Smooth muscle cell (in vitro differentiated cells): ENCODE results near the gene AP3S2. TPM values are rescaled to one million over a fixed set of nuclear protein-coding genes. Genes with fewer than 3 reads are reported as not detected.

Experiments used
- DNase-seq: peaks from one replicate; lab custom pipeline; 2025; ENCODE audit not compliant: unreplicated experiment; lab: John Stamatoyannopoulos, UW
- H2AFZ ChIP-seq: fragments of 200-600 bp; sonication (generic); 2 replicates; pipeline ENCODE4 v1.6.0; 2016; ENCODE audit warnings: antibody characterized with exemption, low read depth, mild to moderate bottlenecking
- H3F3A ChIP-seq: fragments of 200-600 bp; sonication (generic); 2 replicates; pipeline ENCODE4 v1.6.0; 2017; ENCODE audit warnings: antibody characterized with exemption, low read depth
- H3K27ac ChIP-seq: fragments of 200-600 bp; sonication (generic); 2 replicates; pipeline ENCODE4 v1.5.1; 2016; ENCODE audit warnings: low read depth, mild to moderate bottlenecking
- H3K27me3 ChIP-seq: fragments of 200-600 bp; sonication (generic); 2 replicates; pipeline ENCODE4 v1.6.1; 2016; ENCODE audit warnings: low read depth, mild to moderate bottlenecking
- H3K36me3 ChIP-seq: fragments of 200-600 bp; sonication (generic); 2 replicates; pipeline ENCODE4 v1.5.1; 2016; ENCODE audit warnings: low read depth
- H3K4me1 ChIP-seq: fragments of 200-600 bp; sonication (generic); 2 replicates; pipeline ENCODE4 v1.5.1; 2016; ENCODE audit warnings: low read depth
- H3K4me2 ChIP-seq: fragments of 200-600 bp; sonication (generic); 2 replicates; pipeline ENCODE4 v1.6.0; 2016; ENCODE audit warnings: mild to moderate bottlenecking
- H3K4me3 ChIP-seq: fragments of 200-600 bp; sonication (generic); 2 replicates; pipeline ENCODE4 v1.5.1; 2016; ENCODE audit warnings: mild to moderate bottlenecking
- H3K79me2 ChIP-seq: fragments of 200-600 bp; sonication (generic); 2 replicates; pipeline ENCODE4 v1.6.0; 2016; ENCODE audit warnings: low read depth, mild to moderate bottlenecking
- H3K9ac ChIP-seq: fragments of 200-600 bp; sonication (generic); 2 replicates; pipeline ENCODE4 v1.6.0; 2016; ENCODE audit warnings: low read depth
- H3K9me3 ChIP-seq: fragments of 200-600 bp; sonication (generic); replicated peaks from 2 replicates; pipeline ENCODE4 v1.5.1; 2016; ENCODE audit warnings: low read depth
- H4K20me1 ChIP-seq: fragments of 200-600 bp; sonication (generic); 2 replicates; pipeline ENCODE4 v1.6.0; 2016; ENCODE audit warnings: low read depth
- WGBS: methylation state at CpG from one replicate; pipeline ENCODE4 v1.1.7; 2016; ENCODE audit warnings: low lambda C conversion rate; 5-methylcytosine and 5-hydroxymethylcytosine counted together
- polyA plus RNA-seq: library from polyadenylated mRNA; unstranded; fragments of >200 nt; fragmentation: Nextera tagmentation; extraction: Ambion mirVana; gene quantifications from 2 replicates; pipeline ENCODE4 v1.2.1, GENCODE V29; 2016
- total RNA-seq: library from RNA; depleted of rRNA; stranded (reverse); fragments of >200 nt; gene quantifications from 2 replicates; pipeline ENCODE4 v1.2.3, GENCODE V29; 2014
- TF ChIP-seq, protein P1 (sequence below): fragments of 200-600 bp; sonication (generic); IDR thresholded peaks from 2 replicates; pipeline ENCODE4 v1.5.1; 2017; ENCODE audit warnings: borderline replicate concordance, mild to moderate bottlenecking, antibody characterized with exemption; ENCODE audit not compliant: insufficient read depth, poor library complexity, severe bottlenecking

AP3S2 gene
- total and polyA plus RNA-seq, 2 experiments from 2014 or later, result 9.4 to 55.8 TPM

DNA sequence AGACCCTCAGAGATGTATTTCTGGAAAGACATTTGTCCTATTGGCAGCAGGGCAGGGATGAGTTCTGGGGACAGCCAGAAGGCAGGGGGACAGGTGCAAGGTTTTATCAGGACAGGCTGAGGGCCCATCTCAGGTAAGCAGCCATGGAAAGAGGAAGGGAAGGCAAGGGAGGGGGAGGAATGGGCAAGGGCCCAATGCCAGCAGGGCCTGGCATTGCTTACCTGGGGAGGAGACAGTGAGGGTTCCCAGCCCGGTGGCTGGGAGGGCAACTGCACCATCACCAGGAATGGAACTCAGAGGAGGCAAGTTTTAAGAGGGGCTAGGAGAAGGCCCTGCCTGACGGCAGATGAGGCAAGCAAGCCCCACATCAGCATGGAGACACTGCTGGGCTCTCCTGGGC, 15.8 kb upstream of the AP3S2 start:
- Histone ChIP-seq H4K20me1 (no peaks in the 10 kb centered on the region), H3K79me2 (no peaks in the 10 kb centered on the region), H3K9me3 (no peaks in the 10 kb centered on the region), H3K36me3 (no peaks in the 10 kb centered on the region), H3F3A (no peaks in the 10 kb centered on the region), H3K4me3 (no peak overlapping the region), H2AFZ (no peak overlapping the region), H3K27ac (no peak overlapping the region), H3K4me1 (peaks cover 7% of the 10 kb centered on the region), H3K4me2 (no peak overlapping the region), H3K27me3 (no peaks in the 10 kb centered on the region), H3K9ac (no peak overlapping the region)
- WGBS, result 100% methylated on average over 1 of the region's 2 CpGs
- TF ChIP-seq, protein P1, sequence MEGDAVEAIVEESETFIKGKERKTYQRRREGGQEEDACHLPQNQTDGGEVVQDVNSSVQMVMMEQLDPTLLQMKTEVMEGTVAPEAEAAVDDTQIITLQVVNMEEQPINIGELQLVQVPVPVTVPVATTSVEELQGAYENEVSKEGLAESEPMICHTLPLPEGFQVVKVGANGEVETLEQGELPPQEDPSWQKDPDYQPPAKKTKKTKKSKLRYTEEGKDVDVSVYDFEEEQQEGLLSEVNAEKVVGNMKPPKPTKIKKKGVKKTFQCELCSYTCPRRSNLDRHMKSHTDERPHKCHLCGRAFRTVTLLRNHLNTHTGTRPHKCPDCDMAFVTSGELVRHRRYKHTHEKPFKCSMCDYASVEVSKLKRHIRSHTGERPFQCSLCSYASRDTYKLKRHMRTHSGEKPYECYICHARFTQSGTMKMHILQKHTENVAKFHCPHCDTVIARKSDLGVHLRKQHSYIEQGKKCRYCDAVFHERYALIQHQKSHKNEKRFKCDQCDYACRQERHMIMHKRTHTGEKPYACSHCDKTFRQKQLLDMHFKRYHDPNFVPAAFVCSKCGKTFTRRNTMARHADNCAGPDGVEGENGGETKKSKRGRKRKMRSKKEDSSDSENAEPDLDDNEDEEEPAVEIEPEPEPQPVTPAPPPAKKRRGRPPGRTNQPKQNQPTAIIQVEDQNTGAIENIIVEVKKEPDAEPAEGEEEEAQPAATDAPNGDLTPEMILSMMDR, result no peak
- no peak for DNase-seq

GRCh38 chr15:89908226-89908625, 14.4 kb upstream of the AP3S2 start:
- H3F3A ChIP-seq, result no peaks in the 10 kb centered on the region
- no peak overlapping the region for H2AFZ ChIP-seq
- TF ChIP-seq, protein P1, result no peak
- no peaks in the 10 kb centered on the region for H3K79me2 ChIP-seq
- no peak overlapping the region for H3K27ac ChIP-seq
- H3K36me3 ChIP-seq, result no peaks in the 10 kb centered on the region
- no peak overlapping the region for H3K4me2 ChIP-seq
- H4K20me1 ChIP-seq, result no peaks in the 10 kb centered on the region
- no peak for DNase-seq
- peaks cover 4% of the 10 kb centered on the region for H3K4me1 ChIP-seq
- no peak overlapping the region for H3K9ac ChIP-seq
- no peaks in the 10 kb centered on the region for H3K9me3 ChIP-seq
- H3K4me3 ChIP-seq, result no peak overlapping the region
- no peaks in the 10 kb centered on the region for H3K27me3 ChIP-seq
- 88% methylated on average over 16 of the region's 16 CpGs for WGBS

GRCh38 chr15:89907289-89907688, 13.5 kb upstream of the AP3S2 start:
- TF ChIP-seq, protein P1, result no peak

GRCh38 chr15:89905846-89906378, 12.1 kb upstream of the AP3S2 start:
- Histone ChIP-seq H3K27me3 (no peaks in the 10 kb centered on the region), H3K9me3 (no peaks in the 10 kb centered on the region), H3K9ac (no peak overlapping the region), H4K20me1 (no peaks in the 10 kb centered on the region), H3K79me2 (no peaks in the 10 kb centered on the region), H3K36me3 (no peaks in the 10 kb centered on the region), H3K4me2 (no peak overlapping the region), H3K4me3 (no peak overlapping the region), H2AFZ (no peak overlapping the region), H3K27ac (no peak overlapping the region), H3K4me1 (no peaks in the 10 kb centered on the region), H3F3A (no peaks in the 10 kb centered on the region)
- WGBS, result 98% methylated on average over 5 of the region's 5 CpGs
- no peak for DNase-seq
- TF ChIP-seq, protein P1, result no peak

More at GRCh38 chr15:89907289-89907688, 13.5 kb upstream of the AP3S2 start:
- Histone ChIP-seq H3K4me3 (no peak overlapping the region), H3K27ac (no peak overlapping the region), H3K4me1 (no peaks in the 10 kb centered on the region), H3K27me3 (no peaks in the 10 kb centered on the region), H2AFZ (no peak overlapping the region), H3K9me3 (no peaks in the 10 kb centered on the region), H3K79me2 (no peaks in the 10 kb centered on the region), H4K20me1 (no peaks in the 10 kb centered on the region), H3K9ac (no peak overlapping the region), H3K4me2 (no peak overlapping the region), H3K36me3 (no peaks in the 10 kb centered on the region), H3F3A (no peaks in the 10 kb centered on the region)
- no peak for DNase-seq
- WGBS, result 91% methylated on average over 7 of the region's 7 CpGs
